ENCODE results near the gene PSMB10.
"Not testable (repeated sequence)": the region's sequence is repeated elsewhere in the genome, so short reads cannot be mapped to it uniquely, and the experiment has no call there.

PSMB10 gene

GRCh38 chr16:67924140-67924906 is 12.3 kb downstream of the PSMB10 start:
- no peak for DNase-seq

- DNase-seq, result no peak
These were observed 13.1 kb downstream of the PSMB10 start for GRCh38 chr16:67923414-67924116.

GRCh38 chr16:67922740-67923139 is 13.9 kb downstream of the PSMB10 start:
- no peak for DNase-seq

GRCh38 chr16:67922221-67922620 is 14.4 kb downstream of the PSMB10 start:
- no peak for DNase-seq

- DNase-seq, result peak; percentile 50
These were observed 16.9 kb downstream of the PSMB10 start for GRCh38 chr16:67919622-67920221.

- DNase-seq, result peak; percentile 89
These were observed 18.8 kb downstream of the PSMB10 start for GRCh38 chr16:67917852-67918236.

GRCh38 chr16:67917140-67917851 is 19.4 kb downstream of the PSMB10 start:
- DNase-seq, result peak; percentile 69

GRCh38 chr16:67915831-67916723 is 20.6 kb downstream of the PSMB10 start:
- DNase-seq, result peak; percentile 64

- DNase-seq, result not testable (repeated sequence)
These were observed 21.2 kb downstream of the PSMB10 start for GRCh38 chr16:67915496-67915769.

- DNase-seq, result peak; percentile 60
These were observed 21.7 kb downstream of the PSMB10 start for GRCh38 chr16:67914758-67915495.

GRCh38 chr16:67910158-67910557 is 26.5 kb downstream of the PSMB10 start:
- no peak for DNase-seq

GRCh38 chr16:67909056-67909742 is 27.5 kb downstream of the PSMB10 start:
- DNase-seq, result no peak

GRCh38 chr16:67907397-67908180 is 29.1 kb downstream of the PSMB10 start:
- DNase-seq, result no peak

GRCh38 chr16:67902831-67903230 is 33.8 kb downstream of the PSMB10 start:
- DNase-seq, result no peak

GRCh38 chr16:67901734-67902133 is 34.9 kb downstream of the PSMB10 start:
- DNase-seq, result no peak

- DNase-seq, result no peak
These were observed 39.4 kb downstream of the PSMB10 start for GRCh38 chr16:67897231-67897630.

GRCh38 chr16:67893743-67894399 is 42.8 kb downstream of the PSMB10 start:
- no peak for DNase-seq

GRCh38 chr16:67892899-67893742 is 43.5 kb downstream of the PSMB10 start, which contains the start of gene PSKH1:
TSS of gene PSKH1 (plus strand) at chr16:67893254. CDS start at chr16:67908750, 15,496 bp downstream.
- peak; percentile 99 for DNase-seq

- DNase-seq, result no peak
These were observed 44.3 kb downstream of the PSMB10 start for GRCh38 chr16:67892375-67892774.
